ENCODE data around the gene ADCYAP1R1. TPM values are rescaled to one million over a fixed set of nuclear protein-coding genes. Genes with fewer than 3 reads are reported as not detected.

Gene ADCYAP1R1
- total and polyA plus RNA-seq, 2 of the 8 experiments (the other 6 are each of a cell fraction or from before 2014, with no cell fraction given): 14.4 to 14.6 TPM

- ChIA-PET CTCF (ENCODE audit: partially characterized antibody) (interaction anchor here (0.6 to 16.1 kb wide), 21 partner anchors 10 to 997 kb away, joined by 3 to 517 read pairs (median 13); partner anchors contain the start of gene GHRHR), POLR2A (ENCODE audit: partially characterized antibody) (interaction anchor here (1.1 kb wide), 1 partner anchor 140 kb away, joined by 3 read pairs; no protein-coding TSS in a partner anchor)
- Histone ChIP-seq H3K4me2 (ENCODE audit: insufficient read depth in 1 of 2, low read depth in 2 of 2, low read length in 2 of 2) (no peak overlapping the region), H3K56ac (replicated peaks; ENCODE audit: insufficient read length, low read depth, low read length) (no peak overlapping the region), H3K9ac (replicated peaks in 1 of 4; ENCODE audit: extremely low read depth in 1 of 4, low read depth in 3 of 4, low read length in 3 of 4) (no peak overlapping the region), H3K27ac (ENCODE audit: low read depth, low read length) (no peak overlapping the region), H4K8ac (ENCODE audit: extremely low read depth, insufficient read depth, low read length) (no peak overlapping the region), H4K20me1 (replicated peaks in 1 of 2; ENCODE audit: control insufficient read depth in 1 of 2, insufficient read depth in 2 of 2, low read length in 2 of 2) (no peaks in the 10 kb centered on the region), H3K27me3 (replicated peaks in 1 of 4; ENCODE audit: control insufficient read depth in 3 of 4, extremely low read depth in 1 of 4, insufficient read depth in 3 of 4, low read length in 3 of 4) (no peaks in the 10 kb centered on the region; a peak in 2 of 7 replicates), H3K4me1 (replicated peaks in 1 of 4; ENCODE audit: control insufficient read depth in 3 of 4, insufficient read depth in 4 of 4, low read length in 3 of 4) (peaks cover 0 to 3% (median 1%) of the 10 kb centered on the region in 4 experiments; a peak in 4 of 7 replicates), H3K4me3 (ENCODE audit: extremely low read depth in 1 of 4, insufficient read depth in 2 of 4, low read depth in 3 of 4, low read length in 4 of 4) (no peak overlapping the region), H4K91ac (replicated peaks; ENCODE audit: insufficient read length, low read length) (no peak overlapping the region), H2BK120ac (replicated peaks; ENCODE audit: low read depth, low read length) (no peak overlapping the region), H2AK5ac (ENCODE audit: low read depth, low read length) (no peak overlapping the region), H3K4ac (replicated peaks; ENCODE audit: insufficient read length, low read depth, low read length) (no peak overlapping the region), H2BK5ac (ENCODE audit: low read depth, low read length) (no peak overlapping the region), H3K79me2 (ENCODE audit: control insufficient read depth in 1 of 2, insufficient read depth in 2 of 2, low read length in 2 of 2) (no peaks in the 10 kb centered on the region), H3K23ac (ENCODE audit: insufficient read length) (no peak overlapping the region), H4K5ac (ENCODE audit: insufficient read length, low read depth, low read length) (no peak overlapping the region), H3K36me3 (ENCODE audit: control insufficient read depth in 2 of 4, insufficient read depth in 4 of 4, low read length in 3 of 4) (no peaks in the 10 kb centered on the region), H3K18ac (ENCODE audit: extremely low read depth, low read length) (no peak overlapping the region), H3K14ac (ENCODE audit: insufficient read length) (no peak overlapping the region), H3K79me1 (ENCODE audit: low read depth, low read length) (no peaks in the 10 kb centered on the region), H3K9me3 (ENCODE audit: insufficient read depth in 2 of 2, low read depth in 1 of 2, low read length in 1 of 2) (no peaks in the 10 kb centered on the region), H2BK15ac (ENCODE audit: low read length) (peak overlapping the region; percentile 19; the same call in 1 of the 2 replicates), H3K23me2 (ENCODE audit: low read depth, low read length) (no peaks in the 10 kb centered on the region), H2BK20ac (ENCODE audit: low read length) (peak overlapping the region; percentile 57; the same call in 1 of the 2 replicates), H2AFZ (ENCODE audit: low read length) (no peak overlapping the region), H2BK12ac (ENCODE audit: low read depth, low read length) (no peak overlapping the region; the same call in 1 of the 2 replicates)
- DNase-seq (ENCODE audit: low read depth in 1 of 2, low spot score in 2 of 2) (no peak), FAIRE-seq (no peak)
- 91% methylated on average over 2 of the region's 2 CpGs; no CpG with 5 or more reads in 1 of the 2 experiments for WGBS, 2 experiments (ENCODE audit: extremely low coverage in 1 of 2, insufficient coverage in 1 of 2, insufficient read length in 1 of 2, insufficient replicate concordance in 2 of 2, low coverage in 1 of 2, low lambda C conversion rate in 2 of 2, missing lambda C conversion rate in 1 of 2)
- TF ChIP-seq POLR2AphosphoS5 (IDR thresholded peaks at IDR 0.05; ENCODE audit: low read depth, low read length): no peak
- TF ChIP-seq CTCF (IDR thresholded peaks at IDR 0.05; ENCODE audit: control extremely low read depth in 1 of 3, insufficient read depth in 1 of 3, low read depth in 1 of 3, low read length in 3 of 3): no peak
- no peak for TF ChIP-seq ATF3 (IDR thresholded peaks at IDR 0.05; ENCODE audit: insufficient read depth, low read depth, low read length)
- TF ChIP-seq BACH1 (IDR thresholded peaks at IDR 0.05; ENCODE audit: low read length): no peak
- TF ChIP-seq CHD1 (IDR thresholded peaks at IDR 0.05; ENCODE audit: low read depth, low read length): no peak
- TF ChIP-seq ASH2L (IDR thresholded peaks at IDR 0.05; ENCODE audit: low read length): no peak
- TF ChIP-seq CBX5 (IDR thresholded peaks at IDR 0.05; ENCODE audit: low read depth, low read length): no peak
- TF ChIP-seq SAP30 (IDR thresholded peaks at IDR 0.05; ENCODE audit: insufficient read depth, insufficient replicate concordance, low read length): no peak
- TF ChIP-seq FOSL1 (IDR thresholded peaks at IDR 0.05; ENCODE audit: insufficient read depth, low read depth, low read length): no peak
- TF ChIP-seq POU5F1 (IDR thresholded peaks at IDR 0.05; ENCODE audit: low read depth, low read length): no peak
- TF ChIP-seq EZH2 (IDR thresholded peaks at IDR 0.05; ENCODE audit: low read depth, low read length, severe bottlenecking): no peak
These were observed 71.6 kb downstream of the ADCYAP1R1 start for GRCh38 chr7:31123726-31124125.
